Kidney epithelial cell (primary cell): ENCODE measurements around the gene UTF1. TPM values are rescaled to one million over a fixed set of nuclear protein-coding genes. Genes with fewer than 3 reads are reported as not detected.

Experiments used
- DNase-seq: peaks from one replicate; pipeline ENCODE4 v3.0.0-alpha.2; 2010; ENCODE audit warnings: low read depth
- H3K27me3 ChIP-seq: 2 replicates; pipeline ENCODE4 v1.6.0; 2011; ENCODE audit warnings: low read length; ENCODE audit not compliant: control insufficient read depth, insufficient read depth
- H3K36me3 ChIP-seq: 2 replicates; pipeline ENCODE4 v1.5.1; 2011; ENCODE audit warnings: low read length; ENCODE audit not compliant: control insufficient read depth, insufficient read depth
- H3K4me3 ChIP-seq: 2 replicates; pipeline ENCODE4 v1.5.1; 2011; ENCODE audit warnings: low read depth, mild to moderate bottlenecking, control low read depth, low read length
- total RNA-seq: library from RNA; depleted of rRNA; stranded (reverse); fragments of >200 nt; gene quantifications from 2 replicates; pipeline ENCODE4 v1.2.3, GENCODE V29; 2015
- TF ChIP-seq, protein P1 (sequence below): IDR thresholded peaks from 2 replicates; pipeline ENCODE4 v1.5.1; 2011; ENCODE audit warnings: mild to moderate bottlenecking, moderate library complexity, low read length, control low read depth, inconsistent platforms; ENCODE audit not compliant: insufficient read depth, poor library complexity, severe bottlenecking

UTF1 gene
- total RNA-seq, 1 donor from 2014 or later, result not detected

DNA sequence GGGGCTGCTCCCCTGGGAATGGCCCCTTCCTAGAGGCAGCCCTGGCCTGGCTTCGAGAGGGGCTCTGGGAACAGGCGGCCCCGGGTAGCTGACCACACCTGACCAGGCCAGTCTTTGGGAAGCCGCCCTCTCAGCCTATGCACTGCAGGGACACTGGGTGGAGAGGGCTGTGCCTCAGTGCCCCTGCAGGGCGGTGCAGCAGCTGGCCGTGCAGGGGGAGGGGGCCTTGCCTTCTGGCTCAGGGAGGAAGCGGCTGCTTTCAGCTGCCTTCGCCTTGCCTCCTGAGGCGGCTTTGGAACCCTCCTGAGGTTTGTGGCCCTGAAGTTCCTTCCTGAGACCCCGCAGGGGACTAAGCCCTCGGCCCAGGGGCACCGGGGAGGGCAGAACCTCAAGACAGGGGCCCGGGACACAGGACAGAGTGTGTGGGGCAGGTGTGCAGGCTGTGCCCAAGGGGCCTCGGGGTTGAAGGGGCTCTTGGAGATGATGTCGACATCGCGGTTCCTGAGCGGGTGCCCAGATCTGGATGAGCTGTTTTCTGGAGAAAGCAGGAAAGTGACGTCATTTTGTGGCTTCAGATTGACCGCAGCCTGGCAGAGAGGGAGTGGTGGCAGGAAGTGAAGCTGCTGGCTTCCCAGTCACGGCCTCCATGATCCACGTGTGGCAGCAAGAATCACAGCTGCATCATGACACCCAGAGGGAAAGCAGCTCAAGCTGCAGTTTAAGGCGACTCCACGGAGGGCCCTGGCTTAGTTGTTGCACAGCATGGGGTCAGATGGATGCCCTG lies 29.0 kb downstream of the UTF1 start:
- TF ChIP-seq, protein P1, sequence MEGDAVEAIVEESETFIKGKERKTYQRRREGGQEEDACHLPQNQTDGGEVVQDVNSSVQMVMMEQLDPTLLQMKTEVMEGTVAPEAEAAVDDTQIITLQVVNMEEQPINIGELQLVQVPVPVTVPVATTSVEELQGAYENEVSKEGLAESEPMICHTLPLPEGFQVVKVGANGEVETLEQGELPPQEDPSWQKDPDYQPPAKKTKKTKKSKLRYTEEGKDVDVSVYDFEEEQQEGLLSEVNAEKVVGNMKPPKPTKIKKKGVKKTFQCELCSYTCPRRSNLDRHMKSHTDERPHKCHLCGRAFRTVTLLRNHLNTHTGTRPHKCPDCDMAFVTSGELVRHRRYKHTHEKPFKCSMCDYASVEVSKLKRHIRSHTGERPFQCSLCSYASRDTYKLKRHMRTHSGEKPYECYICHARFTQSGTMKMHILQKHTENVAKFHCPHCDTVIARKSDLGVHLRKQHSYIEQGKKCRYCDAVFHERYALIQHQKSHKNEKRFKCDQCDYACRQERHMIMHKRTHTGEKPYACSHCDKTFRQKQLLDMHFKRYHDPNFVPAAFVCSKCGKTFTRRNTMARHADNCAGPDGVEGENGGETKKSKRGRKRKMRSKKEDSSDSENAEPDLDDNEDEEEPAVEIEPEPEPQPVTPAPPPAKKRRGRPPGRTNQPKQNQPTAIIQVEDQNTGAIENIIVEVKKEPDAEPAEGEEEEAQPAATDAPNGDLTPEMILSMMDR, result no peak
- no peak overlapping the region for H3K4me3 ChIP-seq
- DNase-seq, result peak; percentile 98
- no peaks in the 10 kb centered on the region for H3K27me3 ChIP-seq
- no peaks in the 10 kb centered on the region for H3K36me3 ChIP-seq

DNA sequence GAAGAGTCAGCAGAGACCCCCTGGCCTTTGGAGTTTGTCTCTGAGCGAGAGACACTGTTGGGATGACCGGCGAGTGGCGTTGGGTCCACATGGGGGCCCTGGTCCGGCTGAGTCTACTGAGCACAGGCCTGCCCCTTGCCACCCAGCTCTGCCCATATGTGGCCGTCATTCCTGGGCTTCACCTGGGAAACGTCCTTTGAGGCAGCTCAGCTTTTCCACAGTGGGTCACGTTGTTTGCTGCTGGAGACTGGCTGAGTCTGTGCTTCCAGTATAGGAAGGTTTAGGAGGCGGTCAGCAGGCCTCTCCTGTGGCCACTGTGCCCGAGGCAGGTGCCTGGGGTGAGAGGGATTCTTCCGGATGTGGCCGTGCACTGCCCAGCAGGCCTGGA lies 29.6 kb downstream of the UTF1 start:
- Histone ChIP-seq H3K27me3 (no peaks in the 10 kb centered on the region), H3K4me3 (no peak overlapping the region), H3K36me3 (no peaks in the 10 kb centered on the region)
- DNase-seq, result no peak
- TF ChIP-seq, protein P1, result no peak

DNA sequence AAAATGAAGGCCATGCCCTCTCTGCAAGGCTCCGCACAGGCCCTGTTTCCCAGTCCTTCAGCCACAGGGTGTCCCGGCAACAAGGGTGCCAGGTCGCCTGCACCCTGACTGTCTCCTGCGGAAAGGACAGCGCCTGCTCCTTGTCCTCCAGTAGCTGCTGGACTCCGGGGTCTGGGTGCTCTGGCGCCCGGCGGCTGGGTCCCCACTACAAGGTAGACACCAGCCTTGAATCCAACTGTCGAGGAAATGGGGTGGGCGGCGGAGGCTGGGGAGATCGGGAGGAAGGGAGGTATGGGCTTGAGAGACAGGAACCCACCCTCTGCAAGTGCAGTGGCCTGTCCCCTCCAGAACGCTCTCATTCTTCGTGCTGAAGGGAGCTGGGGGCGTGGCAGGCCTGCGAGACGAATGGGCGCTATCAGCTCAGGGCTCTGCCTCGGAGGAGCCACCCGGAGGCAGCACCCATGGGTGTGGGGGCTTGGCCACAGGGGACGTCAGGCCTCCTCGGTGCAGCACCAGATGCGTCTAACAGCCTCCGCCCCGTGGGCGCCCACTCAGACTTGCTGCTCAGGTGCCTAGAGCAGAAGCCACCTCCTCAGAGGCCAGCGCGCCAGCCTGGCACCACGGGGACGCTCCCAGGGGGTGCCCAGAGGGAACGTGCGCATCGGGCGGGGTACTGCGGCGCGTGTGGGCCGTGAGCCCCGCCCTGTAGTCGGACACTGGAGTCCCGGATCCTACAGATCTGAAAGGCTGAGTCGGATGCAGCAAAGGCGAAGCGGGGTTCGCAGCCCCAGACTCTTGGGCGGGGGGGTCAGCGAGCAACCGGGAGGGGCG lies 31.1 kb downstream of the UTF1 start:
- DNase-seq, result no peak
- TF ChIP-seq, protein P1, result no peak
- Histone ChIP-seq H3K36me3 (no peaks in the 10 kb centered on the region), H3K4me3 (peak overlapping the region; percentile 56), H3K27me3 (no peaks in the 10 kb centered on the region)

DNA sequence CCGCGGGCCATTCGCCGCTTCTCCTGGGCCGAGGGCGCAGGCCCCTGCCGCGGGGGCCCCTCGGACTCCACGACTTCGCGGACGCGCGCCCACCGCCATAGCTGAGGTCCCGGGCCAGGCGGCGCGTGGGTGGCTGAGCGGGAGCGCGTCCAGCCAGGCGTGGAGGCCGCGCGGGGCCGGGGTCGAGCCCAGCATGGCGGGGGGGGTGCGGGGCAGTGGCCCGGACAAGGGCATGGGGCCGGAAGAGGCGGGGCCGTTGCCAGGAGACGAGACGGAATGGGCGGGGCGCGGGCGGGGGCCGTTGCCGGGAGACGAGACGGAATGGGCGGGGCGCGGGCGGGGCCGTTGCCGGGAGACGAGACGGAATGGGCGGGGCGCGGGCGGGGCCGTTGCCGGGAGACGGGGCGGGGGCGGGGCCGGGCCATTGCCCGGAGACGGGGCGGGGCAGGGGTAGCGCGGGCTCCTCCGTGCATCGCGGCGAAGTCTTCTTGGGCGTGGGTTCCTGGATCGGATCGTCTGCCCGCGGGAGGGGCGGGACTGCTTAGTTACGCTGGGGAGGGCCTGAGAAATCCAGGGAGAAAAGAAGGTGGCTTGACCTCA lies 31.8 kb downstream of the UTF1 start:
- no peak for DNase-seq
- Histone ChIP-seq H3K4me3 (peak overlapping the region; percentile 56), H3K27me3 (no peaks in the 10 kb centered on the region), H3K36me3 (no peaks in the 10 kb centered on the region)
- TF ChIP-seq, protein P1, result no peak

DNA sequence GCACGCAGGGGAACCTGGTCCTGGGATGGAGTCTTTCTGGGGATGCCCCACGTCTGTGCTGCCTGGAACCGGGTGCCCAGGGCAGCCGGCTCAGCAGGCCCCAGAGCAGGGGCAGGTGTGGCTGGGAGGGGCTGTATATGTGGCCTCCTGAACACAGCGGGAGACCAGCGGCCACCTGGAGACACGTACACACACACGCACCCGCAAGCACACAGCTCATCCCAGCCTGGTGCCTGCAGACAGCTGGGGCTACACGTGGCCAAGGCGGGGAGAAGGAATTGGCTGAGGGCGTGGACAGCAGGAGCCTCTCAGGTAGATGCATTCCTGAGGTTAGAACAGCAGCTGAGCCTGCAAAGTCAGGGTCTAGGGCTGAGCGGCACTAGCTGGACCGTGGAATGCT lies 32.7 kb downstream of the UTF1 start:
- Histone ChIP-seq H3K27me3 (no peaks in the 10 kb centered on the region), H3K36me3 (no peaks in the 10 kb centered on the region), H3K4me3 (no peak overlapping the region)
- no peak for DNase-seq
- TF ChIP-seq, protein P1, result no peak
